WTC11 (cell line): ENCODE results near the gene CNDP1. TPM values are rescaled to one million over a fixed set of nuclear protein-coding genes. Genes with fewer than 3 reads are reported as not detected.
"Not testable (repeated sequence)": the region's sequence is repeated elsewhere in the genome, so short reads cannot be mapped to it uniquely, and the experiment has no call there.

Experiments
- ATAC-seq: fragments of 200-7000 bp; cut with Tn5 transposase; 2 replicates; pipeline ENCODE4 v1.10.0; 2021; ENCODE audit warnings: mild to moderate bottlenecking, moderate library complexity
- CTCF ChIA-PET: fragments of 300-600 bp; sonication (Branson Sonifier 250); formaldehyde crosslinking; loops from one replicate; lab custom pipeline; 2021; ENCODE audit warnings: antibody characterized with exemption; lab: Charles Lee
- POLR2A ChIA-PET: fragments of 350-600 bp; sonication (Branson Sonifier 250); formaldehyde crosslinking; loops from one replicate; lab custom pipeline; 2021; ENCODE audit warnings: antibody characterized with exemption; lab: Charles Lee
- DNase-seq: peaks from one replicate; pipeline ENCODE4 v3.0.0; 2021; ENCODE audit warnings: low spot score
- H3K27ac Mint-ChIP-seq: 2 replicates; pipeline ENCODE4 v1.8.0; 2021; ENCODE audit warnings: mixed read lengths
- H3K27me3 Mint-ChIP-seq: 2 replicates; pipeline ENCODE4 v1.8.0; 2021; ENCODE audit warnings: low read depth, mild to moderate bottlenecking, moderate library complexity, mixed read lengths
- H3K36me3 Mint-ChIP-seq: 2 replicates; pipeline ENCODE4 v1.8.0; 2021; ENCODE audit warnings: mixed read lengths
- H3K4me1 Mint-ChIP-seq: 2 replicates; pipeline ENCODE4 v1.8.0; 2022; ENCODE audit warnings: mixed read lengths
- H3K4me3 Mint-ChIP-seq: 2 replicates; pipeline ENCODE4 v1.8.0; 2021; ENCODE audit warnings: mild to moderate bottlenecking, moderate library complexity, mixed read lengths
- H3K9me3 Mint-ChIP-seq: 2 replicates; pipeline ENCODE4 v1.8.0; 2021; ENCODE audit warnings: mixed read lengths
- AFF4 ChIP-seq: sonication (generic); formaldehyde crosslinking; IDR thresholded peaks from 2 replicates; pipeline ENCODE4 v1.8.1; 2023; ENCODE audit warnings: mild to moderate bottlenecking, missing genetic modification reagents, borderline replicate concordance
- ATF2 ChIP-seq: sonication (generic); formaldehyde crosslinking; IDR thresholded peaks from 2 replicates; pipeline ENCODE4 v1.8.1; 2022; ENCODE audit warnings: low read depth, missing genetic modification reagents, borderline replicate concordance
- ESRRA ChIP-seq: sonication (generic); formaldehyde crosslinking; IDR thresholded peaks from 2 replicates; pipeline ENCODE4 v1.8.1; 2022; ENCODE audit warnings: mild to moderate bottlenecking, missing genetic modification reagents, borderline replicate concordance
- ETV6 ChIP-seq: sonication (generic); formaldehyde crosslinking; IDR thresholded peaks from 2 replicates; pipeline ENCODE4 v1.8.1; 2022; ENCODE audit warnings: mild to moderate bottlenecking, missing genetic modification reagents
- FOXJ3 ChIP-seq: sonication (generic); formaldehyde crosslinking; IDR thresholded peaks from 2 replicates; pipeline ENCODE4 v1.9.0; 2021; ENCODE audit warnings: missing genetic modification reagents, mild to moderate bottlenecking, borderline replicate concordance
- GABPB1 ChIP-seq: sonication (generic); formaldehyde crosslinking; IDR thresholded peaks from 2 replicates; pipeline ENCODE4 v1.8.1; 2023; ENCODE audit warnings: mild to moderate bottlenecking, missing genetic modification reagents
- GTF2I ChIP-seq: fragments of 250-450 bp; sonication (Bioruptor Pico); conservative IDR thresholded peaks from 2 replicates; pipeline ENCODE4 v1.4.0; 2021; ENCODE audit warnings: mild to moderate bottlenecking
- HMGA2 ChIP-seq: fragments of 250-450 bp; sonication (Bioruptor Pico); IDR thresholded peaks from 2 replicates; pipeline ENCODE4 v1.4.0; 2021; ENCODE audit warnings: mild to moderate bottlenecking, moderate library complexity
- MYBL2 ChIP-seq: sonication (generic); formaldehyde crosslinking; IDR thresholded peaks from 2 replicates; pipeline ENCODE4 v1.8.1; 2023; ENCODE audit warnings: mild to moderate bottlenecking, moderate library complexity, missing genetic modification reagents
- NFYB ChIP-seq: sonication (generic); formaldehyde crosslinking; conservative IDR thresholded peaks from 2 replicates; pipeline ENCODE4 v1.8.0; 2022; ENCODE audit warnings: low read depth, missing genetic modification reagents
- PRDM15 ChIP-seq: sonication (generic); formaldehyde crosslinking; IDR thresholded peaks from 2 replicates; pipeline ENCODE4 v1.8.0; 2022; ENCODE audit warnings: missing genetic modification reagents
- TP53 ChIP-seq: sonication (generic); formaldehyde crosslinking; IDR thresholded peaks from 2 replicates; pipeline ENCODE4 v1.8.1; 2023; ENCODE audit warnings: mild to moderate bottlenecking, missing genetic modification reagents
- ZBTB21 ChIP-seq: sonication (generic); formaldehyde crosslinking; IDR thresholded peaks from 2 replicates; pipeline ENCODE4 v1.8.1; 2023; ENCODE audit warnings: mild to moderate bottlenecking, missing genetic modification reagents, borderline replicate concordance
- ZNF281 ChIP-seq: sonication (generic); formaldehyde crosslinking; IDR thresholded peaks from 2 replicates; pipeline ENCODE4 v1.8.0; 2023; ENCODE audit warnings: mild to moderate bottlenecking, missing genetic modification reagents
- ZNF425 ChIP-seq: fragments of 250-450 bp; sonication (Bioruptor Pico); conservative IDR thresholded peaks from 2 replicates; pipeline ENCODE4 v1.9.0; 2021; ENCODE audit warnings: mild to moderate bottlenecking
- total RNA-seq: library from RNA; stranded (reverse); gene quantifications from 3 replicates; pipeline ENCODE4 v1.2.3, GENCODE V29; 2021

The CNDP1 gene
- total RNA-seq, 1 experiment from 2014 or later, result 0.28 TPM

GRCh38 chr18:74524097-74524496, 10.2 kb upstream of the CNDP1 start (continued):
- no peak for TF ChIP-seq ZNF425 (CRISPR knock-in tag)

- POLR2A ChIA-PET, H3K4me1 Mint-ChIP-seq, H3K4me3 Mint-ChIP-seq, H3K27me3 Mint-ChIP-seq, H3K27ac Mint-ChIP-seq, DNase-seq, ATAC-seq: not testable (repeated sequence)
- Mint-ChIP-seq H3K36me3 (peaks cover 36% of the 10 kb centered on the region), H3K9me3 (peaks cover 30% of the 10 kb centered on the region)
- CTCF ChIA-PET, result interaction anchor here (0.7 kb wide), 1 partner anchor 13 kb away, joined by 3 read pairs; no protein-coding TSS in a partner anchor
Measured at GRCh38 chr18:74524915-74525314, 9.4 kb upstream of the CNDP1 start.

- no peak for TF ChIP-seq HMGA2 (CRISPR knock-in tag)
- no peak for TF ChIP-seq ZBTB21
- no peak for TF ChIP-seq NFYB (CRISPR knock-in tag)
- no peak for TF ChIP-seq GABPB1 (CRISPR knock-in tag)
- no peak for TF ChIP-seq MYBL2
- no peak for TF ChIP-seq FOXJ3
- no peak for TF ChIP-seq ATF2
- no peak for TF ChIP-seq PRDM15 (CRISPR knock-in tag)
- no peak for TF ChIP-seq GTF2I
- TF ChIP-seq ZNF281, result no peak
- no peak for TF ChIP-seq ETV6 (CRISPR knock-in tag)
- TF ChIP-seq AFF4 (CRISPR knock-in tag), result no peak
- no peak for TF ChIP-seq TP53 (CRISPR knock-in tag)
- no peak for TF ChIP-seq ESRRA
- TF ChIP-seq, all 79 proteins: peak for 0
- H3K4me3 Mint-ChIP-seq, result no peak overlapping the region
- ATAC-seq, result no peak
- H3K27me3 Mint-ChIP-seq, result no peaks in the 10 kb centered on the region; the same call in 1 of the 2 replicates
- DNase-seq, result no peak
- H3K27ac Mint-ChIP-seq, result no peak overlapping the region
- H3K4me1 Mint-ChIP-seq, result 0 out of 2 replicates have a peak, but pooled peaks cover 2% of the 10 kb centered on the region
- POLR2A ChIA-PET, result no interaction called here
- H3K9me3 Mint-ChIP-seq, result peaks cover 25% of the 10 kb centered on the region
- CTCF ChIA-PET, result no interaction called here
- H3K36me3 Mint-ChIP-seq, result peaks cover 28% of the 10 kb centered on the region
Measured at GRCh38 chr18:74525741-74526140, 8.6 kb upstream of the CNDP1 start.
